HepG2 (cell line): ENCODE data around the gene OSCP1. TPM values are rescaled to one million over a fixed set of nuclear protein-coding genes. Genes with fewer than 3 reads are reported as not detected.

Source experiments
- AKNA ChIP-seq: sonication (generic); formaldehyde crosslinking; IDR thresholded peaks from 2 replicates; pipeline ENCODE4 v1.4.0; 2020; ENCODE audit warnings: missing genetic modification reagents, borderline replicate concordance
- ATF7-NPFF ChIP-seq: sonication (generic); formaldehyde crosslinking; IDR thresholded peaks from 2 replicates; pipeline ENCODE4 v1.8.1; 2023; ENCODE audit warnings: mild to moderate bottlenecking, low read depth, missing genetic modification reagents, moderate library complexity
- ELF3 ChIP-seq: IDR thresholded peaks from 2 replicates; pipeline ENCODE4 v1.6.1; 2016; ENCODE audit warnings: missing genetic modification reagents, missing compliant biosample characterization
- FOXP1 ChIP-seq, 2 experiments: fragments of 450-650 bp in 1 of 2; IDR thresholded peaks; 2 replicates each; pipeline ENCODE4 v1.6.1; 2017 to 2018; ENCODE audit warnings: antibody characterized with exemption in 1 of 2
- IKZF4 ChIP-seq: sonication (generic); formaldehyde crosslinking; IDR thresholded peaks from 2 replicates; pipeline ENCODE4 v1.5.1; 2020; ENCODE audit warnings: borderline replicate concordance, mild to moderate bottlenecking, low read depth, missing genetic modification reagents; ENCODE audit errors: not compliant biosample characterization
- KDM5B ChIP-seq: sonication (generic); formaldehyde crosslinking; IDR thresholded peaks from 2 replicates; pipeline ENCODE4 v1.4.0; 2020; ENCODE audit warnings: missing genetic modification reagents, mild to moderate bottlenecking, borderline replicate concordance
- KDM6A ChIP-seq: IDR thresholded peaks from 2 replicates; pipeline ENCODE4 v1.6.1; 2016; ENCODE audit warnings: low read depth
- KMT2B ChIP-seq: IDR thresholded peaks from 2 replicates; pipeline ENCODE4 v1.6.1; 2016; ENCODE audit warnings: missing genetic modification reagents, missing compliant biosample characterization
- MIER2 ChIP-seq: IDR thresholded peaks from 2 replicates; pipeline ENCODE4 v1.6.1; 2016; ENCODE audit warnings: missing biosample characterization, missing genetic modification reagents
- MTA3 ChIP-seq: sonication (generic); formaldehyde crosslinking; IDR thresholded peaks from 2 replicates; pipeline ENCODE4 v1.4.0; 2020; ENCODE audit warnings: missing genetic modification reagents
- MTERF4 ChIP-seq: sonication (generic); formaldehyde crosslinking; IDR thresholded peaks from 2 replicates; pipeline ENCODE4 v1.8.0; 2023; ENCODE audit warnings: mild to moderate bottlenecking, missing genetic modification reagents
- NR2F1 ChIP-seq, 2 experiments: fragments of 450-650 bp in 1 of 2; formaldehyde crosslinking in 1 of 2; IDR thresholded peaks; 2 replicates each; pipeline versions ENCODE4 v1.5.0 to v1.6.1; 2016 to 2020; ENCODE audit warnings: mild to moderate bottlenecking in 1 of 2, missing compliant biosample characterization in 1 of 2, missing genetic modification reagents in 1 of 2, moderate library complexity in 1 of 2
- POLR2AphosphoS2 ChIP-seq: IDR thresholded peaks from 2 replicates; pipeline ENCODE4 v1.6.1; 2011; ENCODE audit warnings: low read depth, low read length, improper control_type of control experiment
- SSRP1 ChIP-seq: IDR thresholded peaks from 2 replicates; pipeline ENCODE4 v1.6.1; 2016; ENCODE audit warnings: control low read depth
- TFDP1 ChIP-seq: IDR thresholded peaks from 2 replicates; pipeline ENCODE4 v1.6.1; 2016; ENCODE audit warnings: missing compliant biosample characterization, missing genetic modification reagents, borderline replicate concordance
- TOE1 ChIP-seq: sonication (generic); formaldehyde crosslinking; IDR thresholded peaks from 2 replicates; pipeline ENCODE4 v1.4.0; 2020; ENCODE audit warnings: mild to moderate bottlenecking, missing genetic modification reagents
- ZNF292 ChIP-seq: sonication (generic); formaldehyde crosslinking; IDR thresholded peaks from 2 replicates; pipeline ENCODE4 v1.8.1; 2022; ENCODE audit warnings: mild to moderate bottlenecking, low read depth, missing genetic modification reagents, borderline replicate concordance
- ZNF503 ChIP-seq: sonication (generic); formaldehyde crosslinking; IDR thresholded peaks from 2 replicates; pipeline ENCODE4 v1.4.0; 2020; ENCODE audit warnings: missing genetic modification reagents
- ZNF674 ChIP-seq: sonication (generic); formaldehyde crosslinking; IDR thresholded peaks from 2 replicates; pipeline ENCODE4 v1.5.0; 2020; ENCODE audit warnings: low read depth, mild to moderate bottlenecking, missing genetic modification reagents
- polyA plus RNA-seq, 8 experiments: library from polyadenylated mRNA; depleted of rRNA in 3 of 8; stranded (reverse) in 7 of 8; unstranded in 1 of 8; fragments of >200 nt; fragmentation: Illumina TruSeq in 4 of 8; extraction: Trizol in 4 of 8; gene quantifications; 2 replicates each; pipeline versions ENCODE4 v1.2.1 to v1.2.3, GENCODE V29; 2011 to 2016; ENCODE audit warnings: low read depth in 4 of 8, missing spikeins in 1 of 8, mixed read lengths in 1 of 8; ENCODE audit not compliant: insufficient read depth in 1 of 8
- total RNA-seq, 5 experiments: library from RNA; depleted of rRNA; stranded (reverse); fragments of >200 nt; fragmentation: Illumina TruSeq; extraction: Trizol; gene quantifications; 2 replicates each; pipeline ENCODE4 v1.2.3, GENCODE V29; 2016; ENCODE audit warnings: low read depth in 1 of 5

The OSCP1 gene
- total and polyA plus RNA-seq, 2 of the 13 experiments (the other 11 are each of a cell fraction or from before 2014, with no cell fraction given) = 0.60 to 0.84 TPM

GRCh38 chr1:36463803-36464604, 13.8 kb upstream of the OSCP1 start, which contains the start of gene MRPS15 (continued):
- TF ChIP-seq POLR2AphosphoS2 (peak; percentile 100), ZNF674 (CRISPR knock-in tag) (no peak), AKNA (CRISPR knock-in tag) (peak; percentile 52; the same call in 1 of the 2 replicates), KMT2B (CRISPR knock-in tag) (peak; percentile 94), ELF3 (CRISPR knock-in tag) (peak; percentile 77), KDM5B (peak; percentile 44; the same call in 1 of the 2 replicates), KDM6A (peak; percentile 13; the same call in 1 of the 2 replicates), ZNF292 (CRISPR knock-in tag) (no peak; the same call in 1 of the 2 replicates), MTA3 (CRISPR knock-in tag) (no peak), SSRP1 (CRISPR knock-in tag) (no peak), TOE1 (peak; percentile 75; the same call in 1 of the 2 replicates), FOXP1 (IDR thresholded peaks at IDR 0.05) (no peak), FOXP1 (CRISPR knock-in tag; IDR thresholded peaks at IDR 0.05) (peak; percentile 60; the same call in 1 of the 2 replicates), MTERF4 (CRISPR knock-in tag) (peak; percentile 64; the same call in 1 of the 2 replicates), IKZF4 (CRISPR knock-in tag) (peak; percentile 70), NR2F1 (CRISPR knock-in tag; IDR thresholded peaks at IDR 0.05) (peak; percentile 60 to 81; a peak in 3 of 4 replicates), ZNF503 (CRISPR knock-in tag) (peak; percentile 57; the same call in 1 of the 2 replicates), ATF7-NPFF (CRISPR knock-in tag) (peak; percentile 58; the same call in 1 of the 2 replicates), TFDP1 (peak; percentile 84; the same call in 1 of the 2 replicates), MIER2 (CRISPR knock-in tag) (peak; percentile 84; the same call in 1 of the 2 replicates)
